Neural cell (in vitro differentiated cells): ENCODE data around the gene IL10RB. TPM values are rescaled to one million over a fixed set of nuclear protein-coding genes. Genes with fewer than 3 reads are reported as not detected.

ENCODE experiments used
- H2AFZ ChIP-seq: fragments of 200-600, 300-800 bp; sonication (generic), shearing (Covaris generic); 2 replicates; pipeline ENCODE4 v1.6.0; 2014; ENCODE audit warnings: low read depth, mild to moderate bottlenecking, antibody characterized with exemption, low read length, moderate library complexity
- H3F3A ChIP-seq: fragments of 200-600 bp; shearing (Covaris generic); 2 replicates; pipeline ENCODE4 v1.6.1; 2016; ENCODE audit warnings: mild to moderate bottlenecking, moderate library complexity, mixed read lengths, antibody characterized with exemption, low read length; ENCODE audit not compliant: insufficient read depth, poor library complexity, severe bottlenecking
- H3K27ac ChIP-seq: fragments of 200-600, 300-800 bp; sonication (generic), shearing (Covaris generic); 2 replicates; pipeline ENCODE4 v1.5.1; 2014; ENCODE audit warnings: mild to moderate bottlenecking, low read length, moderate library complexity
- H3K27me3 ChIP-seq: fragments of 300-800, 200-600 bp; sonication (generic), shearing (Covaris generic); 2 replicates; pipeline ENCODE4 v1.6.0; 2014; ENCODE audit warnings: mild to moderate bottlenecking, low read depth, low read length, moderate library complexity; ENCODE audit not compliant: insufficient read depth
- H3K36me3 ChIP-seq: fragments of 300-800, 200-600 bp; sonication (generic), shearing (Covaris generic); 2 replicates; pipeline ENCODE4 v1.5.1; 2014; ENCODE audit warnings: mild to moderate bottlenecking, antibody characterized with exemption, low read length, moderate library complexity; ENCODE audit not compliant: insufficient read depth
- H3K4me2 ChIP-seq: fragments of 300-800, 200-600 bp; sonication (generic), shearing (Covaris generic); 2 replicates; pipeline ENCODE4 v1.6.0; 2014; ENCODE audit warnings: mild to moderate bottlenecking, low read length
- H3K4me3 ChIP-seq: fragments of 300-800, 200-600 bp; sonication (generic), shearing (Covaris generic); 2 replicates; pipeline ENCODE4 v1.5.1; 2014; ENCODE audit warnings: mild to moderate bottlenecking, low read length, moderate library complexity
- H3K79me2 ChIP-seq: fragments of 200-600 bp; shearing (Covaris generic); replicated peaks from 2 replicates; pipeline ENCODE4 v1.6.0; 2014; ENCODE audit warnings: mild to moderate bottlenecking, low read length, moderate library complexity; ENCODE audit not compliant: insufficient read depth
- H3K9ac ChIP-seq: fragments of 300-800, 200-600 bp; sonication (generic), shearing (Covaris generic); 2 replicates; pipeline ENCODE4 v1.6.1; 2016; ENCODE audit warnings: mild to moderate bottlenecking, low read length, mixed read lengths
- H3K9me2 ChIP-seq: fragments of 200-600 bp; shearing (Covaris generic); 2 replicates; pipeline ENCODE4 v1.6.1; 2016; ENCODE audit warnings: mild to moderate bottlenecking, low read length, mixed read lengths; ENCODE audit not compliant: insufficient read depth
- H3K9me3 ChIP-seq: fragments of 200-600, 300-800 bp; sonication (generic), shearing (Covaris generic); 2 replicates; pipeline ENCODE4 v1.6.1; 2016; ENCODE audit warnings: mild to moderate bottlenecking, mixed run types, low read length, moderate library complexity, mixed read lengths
- H4K20me1 ChIP-seq: fragments of 200-600 bp; shearing (Covaris generic); 2 replicates; pipeline ENCODE4 v1.6.1; 2016; ENCODE audit warnings: mild to moderate bottlenecking, mixed run types; ENCODE audit not compliant: insufficient read depth
- EZH2 ChIP-seq: fragments of 200-600, 300-800 bp; shearing (Covaris generic), sonication (generic); IDR thresholded peaks from 2 replicates; pipeline ENCODE4 v1.6.1; 2014; ENCODE audit warnings: antibody characterized with exemption, low read length, borderline replicate concordance, mild to moderate bottlenecking; ENCODE audit not compliant: insufficient read depth, poor library complexity, severe bottlenecking
- MXI1 ChIP-seq: fragments of 450-650 bp; conservative IDR thresholded peaks from 2 replicates; pipeline ENCODE4 v1.6.1; 2014; ENCODE audit warnings: antibody characterized with exemption, mild to moderate bottlenecking; ENCODE audit not compliant: poor library complexity, severe bottlenecking
- POLR2AphosphoS5 ChIP-seq: IDR thresholded peaks from 2 replicates; pipeline ENCODE4 v1.6.1; 2012
- RAD21 ChIP-seq: fragments of 450-650 bp; conservative IDR thresholded peaks from 2 replicates; pipeline ENCODE4 v1.6.1; 2014; ENCODE audit warnings: antibody characterized with exemption, mild to moderate bottlenecking, moderate library complexity
- SMC3 ChIP-seq: fragments of 450-650 bp; conservative IDR thresholded peaks from 2 replicates; pipeline ENCODE4 v1.6.1; 2014; ENCODE audit warnings: antibody characterized with exemption, mild to moderate bottlenecking, moderate library complexity; ENCODE audit not compliant: poor library complexity
- TAF1 ChIP-seq: IDR thresholded peaks from 2 replicates; pipeline ENCODE4 v1.6.1; 2012; ENCODE audit warnings: low read depth
- polyA plus RNA-seq: library from polyadenylated mRNA; depleted of rRNA; stranded (reverse); fragments of >200 nt; gene quantifications from 2 replicates; pipeline ENCODE4 v1.2.3, GENCODE V29; 2014
- TF ChIP-seq, protein P1 (sequence below): IDR thresholded peaks from 2 replicates; pipeline ENCODE4 v1.6.1; 2012; ENCODE audit warnings: borderline replicate concordance
- TF ChIP-seq, protein P2 (sequence below): fragments of 450-650 bp; IDR thresholded peaks from 2 replicates; pipeline ENCODE4 v1.5.1; 2014; ENCODE audit warnings: antibody characterized with exemption, mild to moderate bottlenecking, moderate library complexity; ENCODE audit not compliant: poor library complexity, severe bottlenecking

The IL10RB gene
- polyA plus RNA-seq, 1 donor from 2014 or later, result 6.0 TPM

DNA sequence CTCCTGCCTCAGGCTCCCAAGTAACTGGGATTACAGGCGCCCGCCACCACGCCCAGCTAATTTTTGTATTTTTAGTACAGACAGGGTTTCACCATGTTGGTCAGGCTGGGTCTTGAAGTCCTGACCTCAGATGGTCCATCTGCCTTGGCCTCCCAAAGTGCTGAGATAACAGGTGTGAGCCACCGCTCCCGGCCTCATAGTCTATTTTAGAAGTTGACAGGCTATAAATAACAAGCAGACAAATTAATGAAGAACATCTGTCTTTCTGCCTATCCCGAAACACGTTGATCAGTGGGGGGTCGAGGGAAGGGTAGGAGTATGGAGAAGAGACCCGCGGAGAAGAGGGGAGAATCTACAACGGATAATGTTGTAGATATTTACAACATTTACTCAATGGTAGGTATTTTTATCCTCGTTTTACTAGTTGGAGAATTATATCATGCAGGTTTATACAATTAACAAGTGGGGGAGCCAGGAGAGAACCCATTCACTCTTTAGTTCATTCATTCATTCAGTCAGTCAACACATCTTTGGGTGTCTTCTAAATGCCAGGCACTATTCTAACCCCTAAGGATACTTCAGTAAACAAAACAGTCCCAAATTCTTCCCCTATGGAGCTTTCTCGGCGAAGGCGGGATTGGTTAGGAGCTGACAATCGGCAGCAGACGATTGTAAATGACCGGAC lies 36.9 kb upstream of the IL10RB start:
- peak overlapping the region; percentile 90 for H3K9ac ChIP-seq
- peak overlapping the region; percentile 75 for H3K4me3 ChIP-seq
- no peaks in the 10 kb centered on the region for H4K20me1 ChIP-seq
- peaks cover 14% of the 10 kb centered on the region for H3K79me2 ChIP-seq
- no peaks in the 10 kb centered on the region for H3F3A ChIP-seq
- H3K27me3 ChIP-seq, result no peaks in the 10 kb centered on the region
- no peaks in the 10 kb centered on the region for H3K9me2 ChIP-seq
- peak overlapping the region; percentile 63 for H3K4me2 ChIP-seq
- H3K36me3 ChIP-seq, result no peaks in the 10 kb centered on the region
- H3K27ac ChIP-seq, result peak overlapping the region; percentile 57
- peak overlapping the region; percentile 87 for H2AFZ ChIP-seq
- H3K9me3 ChIP-seq, result no peaks in the 10 kb centered on the region
- TF ChIP-seq RAD21 (no peak), MXI1 (no peak)

DNA sequence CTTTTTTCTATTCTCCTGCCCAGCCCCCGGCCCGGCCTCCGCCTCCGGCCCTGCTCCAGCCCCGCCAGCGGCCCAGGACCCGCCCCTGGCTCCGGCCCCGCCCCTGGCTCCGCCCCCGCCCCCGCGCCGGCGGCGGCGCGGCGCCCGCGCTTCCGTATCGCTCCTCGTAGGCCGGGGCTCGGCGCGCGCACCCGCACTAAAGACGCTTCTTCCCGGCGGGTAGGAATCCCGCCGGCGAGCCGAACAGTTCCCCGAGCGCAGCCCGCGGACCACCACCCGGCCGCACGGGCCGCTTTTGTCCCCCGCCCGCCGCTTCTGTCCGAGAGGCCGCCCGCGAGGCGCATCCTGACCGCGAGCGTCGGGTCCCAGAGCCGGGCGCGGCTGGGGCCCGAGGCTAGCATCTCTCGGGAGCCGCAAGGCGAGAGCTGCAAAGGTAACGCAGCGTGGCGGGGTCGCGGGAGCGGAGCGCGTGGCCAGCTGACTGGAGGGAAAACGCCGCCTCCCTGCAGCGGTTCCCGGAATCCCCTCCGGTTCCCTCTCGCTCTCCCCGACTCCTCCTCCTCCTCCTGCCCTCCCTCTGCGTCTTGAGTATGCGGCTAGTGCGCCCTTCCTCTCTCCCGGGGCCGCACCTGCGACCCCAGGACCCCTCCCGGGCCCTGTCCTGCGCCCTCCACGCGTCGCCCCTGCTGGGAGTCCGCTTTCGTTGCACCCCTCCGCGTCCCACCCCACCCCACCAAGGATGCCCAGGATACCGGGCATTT lies 36.2 kb upstream of the IL10RB start, which contains the start of gene IFNAR2:
TSS of gene IFNAR2 (plus strand) at position 155 of the 761 bp plus-strand sequence. CDS start 11,985 bp downstream, outside the sequence.
- Histone ChIP-seq H3K36me3 (no peaks in the 10 kb centered on the region), H3F3A (no peaks in the 10 kb centered on the region), H3K4me2 (peak within 1 kb of the TSS; percentile 63)

GRCh38 chr21:33230545-33231324 lies 35.4 kb upstream of the IL10RB start:
- Histone ChIP-seq H3K27ac (peak overlapping the region; percentile 84), H3K36me3 (no peaks in the 10 kb centered on the region), H3K79me2 (peaks cover 14% of the 10 kb centered on the region), H3K9me2 (no peaks in the 10 kb centered on the region), H3K4me3 (peak overlapping the region; percentile 75), H3K9ac (peak overlapping the region; percentile 90), H3K4me2 (peak overlapping the region; percentile 53), H3K9me3 (no peaks in the 10 kb centered on the region), H4K20me1 (no peaks in the 10 kb centered on the region), H3K27me3 (no peaks in the 10 kb centered on the region), H3F3A (no peaks in the 10 kb centered on the region), H2AFZ (peak overlapping the region; percentile 46)
- no peak for TF ChIP-seq TAF1
- TF ChIP-seq, protein P1, sequence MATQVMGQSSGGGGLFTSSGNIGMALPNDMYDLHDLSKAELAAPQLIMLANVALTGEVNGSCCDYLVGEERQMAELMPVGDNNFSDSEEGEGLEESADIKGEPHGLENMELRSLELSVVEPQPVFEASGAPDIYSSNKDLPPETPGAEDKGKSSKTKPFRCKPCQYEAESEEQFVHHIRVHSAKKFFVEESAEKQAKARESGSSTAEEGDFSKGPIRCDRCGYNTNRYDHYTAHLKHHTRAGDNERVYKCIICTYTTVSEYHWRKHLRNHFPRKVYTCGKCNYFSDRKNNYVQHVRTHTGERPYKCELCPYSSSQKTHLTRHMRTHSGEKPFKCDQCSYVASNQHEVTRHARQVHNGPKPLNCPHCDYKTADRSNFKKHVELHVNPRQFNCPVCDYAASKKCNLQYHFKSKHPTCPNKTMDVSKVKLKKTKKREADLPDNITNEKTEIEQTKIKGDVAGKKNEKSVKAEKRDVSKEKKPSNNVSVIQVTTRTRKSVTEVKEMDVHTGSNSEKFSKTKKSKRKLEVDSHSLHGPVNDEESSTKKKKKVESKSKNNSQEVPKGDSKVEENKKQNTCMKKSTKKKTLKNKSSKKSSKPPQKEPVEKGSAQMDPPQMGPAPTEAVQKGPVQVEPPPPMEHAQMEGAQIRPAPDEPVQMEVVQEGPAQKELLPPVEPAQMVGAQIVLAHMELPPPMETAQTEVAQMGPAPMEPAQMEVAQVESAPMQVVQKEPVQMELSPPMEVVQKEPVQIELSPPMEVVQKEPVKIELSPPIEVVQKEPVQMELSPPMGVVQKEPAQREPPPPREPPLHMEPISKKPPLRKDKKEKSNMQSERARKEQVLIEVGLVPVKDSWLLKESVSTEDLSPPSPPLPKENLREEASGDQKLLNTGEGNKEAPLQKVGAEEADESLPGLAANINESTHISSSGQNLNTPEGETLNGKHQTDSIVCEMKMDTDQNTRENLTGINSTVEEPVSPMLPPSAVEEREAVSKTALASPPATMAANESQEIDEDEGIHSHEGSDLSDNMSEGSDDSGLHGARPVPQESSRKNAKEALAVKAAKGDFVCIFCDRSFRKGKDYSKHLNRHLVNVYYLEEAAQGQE, result no peak
- no peak for TF ChIP-seq MXI1
- TF ChIP-seq RAD21, result peak; percentile 12
- no peak for TF ChIP-seq EZH2
- TF ChIP-seq, protein P2, sequence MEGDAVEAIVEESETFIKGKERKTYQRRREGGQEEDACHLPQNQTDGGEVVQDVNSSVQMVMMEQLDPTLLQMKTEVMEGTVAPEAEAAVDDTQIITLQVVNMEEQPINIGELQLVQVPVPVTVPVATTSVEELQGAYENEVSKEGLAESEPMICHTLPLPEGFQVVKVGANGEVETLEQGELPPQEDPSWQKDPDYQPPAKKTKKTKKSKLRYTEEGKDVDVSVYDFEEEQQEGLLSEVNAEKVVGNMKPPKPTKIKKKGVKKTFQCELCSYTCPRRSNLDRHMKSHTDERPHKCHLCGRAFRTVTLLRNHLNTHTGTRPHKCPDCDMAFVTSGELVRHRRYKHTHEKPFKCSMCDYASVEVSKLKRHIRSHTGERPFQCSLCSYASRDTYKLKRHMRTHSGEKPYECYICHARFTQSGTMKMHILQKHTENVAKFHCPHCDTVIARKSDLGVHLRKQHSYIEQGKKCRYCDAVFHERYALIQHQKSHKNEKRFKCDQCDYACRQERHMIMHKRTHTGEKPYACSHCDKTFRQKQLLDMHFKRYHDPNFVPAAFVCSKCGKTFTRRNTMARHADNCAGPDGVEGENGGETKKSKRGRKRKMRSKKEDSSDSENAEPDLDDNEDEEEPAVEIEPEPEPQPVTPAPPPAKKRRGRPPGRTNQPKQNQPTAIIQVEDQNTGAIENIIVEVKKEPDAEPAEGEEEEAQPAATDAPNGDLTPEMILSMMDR, result peak; percentile 34
- TF ChIP-seq SMC3, result peak; percentile 17
- TF ChIP-seq POLR2AphosphoS5, result no peak

More for the DNA sequence above, 36.2 kb upstream of the IL10RB start, which contains the start of gene IFNAR2:
- H3K4me3 ChIP-seq, result peak within 1 kb of the TSS; percentile 75
- TF ChIP-seq EZH2, result no peak
- peak; percentile 8 for TF ChIP-seq SMC3
- peak; percentile 85 for TF ChIP-seq MXI1
- TF ChIP-seq POLR2AphosphoS5, result peak; percentile 56
- peak; percentile 36 for TF ChIP-seq RAD21
- TF ChIP-seq, protein P2, result no peak
- TF ChIP-seq TAF1, result peak; percentile 60
- H3K9me2 ChIP-seq, result no peaks in the 10 kb centered on the region
- no peaks in the 10 kb centered on the region for H3K9me3 ChIP-seq
- no peaks in the 10 kb centered on the region for H4K20me1 ChIP-seq
- H3K79me2 ChIP-seq, result peaks cover 14% of the 10 kb centered on the region
- no peaks in the 10 kb centered on the region for H3K27me3 ChIP-seq
- H3K27ac ChIP-seq, result peak within 1 kb of the TSS; percentile 84
- peak within 1 kb of the TSS; percentile 87 for H2AFZ ChIP-seq
- peak within 1 kb of the TSS; percentile 90 for H3K9ac ChIP-seq
